Kidney (tissue), 14 donors: ENCODE data around the gene ROR2. TPM values are rescaled to one million over a fixed set of nuclear protein-coding genes. Genes with fewer than 3 reads are reported as not detected.

Experiments used
- DNase-seq, 5 donors: peaks; one replicate each; pipeline ENCODE4 v3.0.0-alpha.2; 2013 to 2020
- FAIRE-seq: peaks from 2 replicates; lab custom pipeline; 2012; peaks lifted over from hg19 to GRCh38; lab: Jason Lieb, UNC
- H3K27ac ChIP-seq, 2 donors: one replicate each; pipeline ENCODE4 v1.7.0; 2013; ENCODE audit warnings: low read depth in 2 of 2, low read length in 2 of 2, inconsistent platforms in 1 of 2
- H3K27me3 ChIP-seq: one replicate; pipeline ENCODE4 v1.7.1; 2013; ENCODE audit warnings: low read length, inconsistent platforms; ENCODE audit not compliant: control insufficient read depth, insufficient read depth
- H3K36me3 ChIP-seq, 3 donors: one replicate each; pipeline versions ENCODE4 v1.7.0 to v1.7.1; 2013; ENCODE audit warnings: low read length in 3 of 3, control low read depth in 1 of 3, inconsistent platforms in 1 of 3; ENCODE audit not compliant: insufficient read depth in 3 of 3, control insufficient read depth in 2 of 3
- H3K4me1 ChIP-seq, 3 donors: one replicate each; pipeline versions ENCODE4 v1.7.0 to v1.7.1; 2013; ENCODE audit warnings: low read length in 3 of 3, inconsistent platforms in 1 of 3, low read depth in 1 of 3; ENCODE audit not compliant: control insufficient read depth in 2 of 3, insufficient read depth in 2 of 3
- H3K4me3 ChIP-seq, 3 donors: one replicate each; pipeline versions ENCODE4 v1.7.0 to v1.8.1; 2013; ENCODE audit warnings: low read length in 3 of 3, control low read depth in 1 of 3, inconsistent platforms in 1 of 3
- H3K9ac ChIP-seq, 3 donors: one replicate each; pipeline versions ENCODE4 v1.7.0 to v1.7.1; 2013; ENCODE audit warnings: low read length in 3 of 3, control low read depth in 1 of 3, inconsistent platforms in 1 of 3
- H3K9me3 ChIP-seq, 3 donors: one replicate each; pipeline versions ENCODE4 v1.7.0 to v1.7.1; 2013; ENCODE audit warnings: low read length in 3 of 3, control low read depth in 1 of 3, inconsistent platforms in 1 of 3; ENCODE audit not compliant: control insufficient read depth in 2 of 3, insufficient read depth in 1 of 3
- intact Hi-C: fragments of 100-400 bp; cut with DNase I; formaldehyde crosslinking; loops from one replicate; pipeline ENCODE4 v1.11.1; 2022
- polyA plus RNA-seq: library from polyadenylated mRNA; stranded (reverse); fragments of 350-450 nt; fragmentation: Illumina TruSeq; extraction: RNeasy Lipid Tissue Mini Kit (QIAGEN cat#74804); gene quantifications from one replicate; pipeline ENCODE4 v1.2.3, GENCODE V29; 2014; ENCODE audit warnings: low read depth, low replicate concordance; ENCODE audit not compliant: insufficient read depth
- total RNA-seq: library from RNA; stranded (reverse); fragmentation: NEBNext Ultra II Directional; extraction: Animal tissue kit (Norgen Biotek cat#: 25700); gene quantifications from one replicate; pipeline ENCODE4 v1.2.1, GENCODE V29; 2021
- TF ChIP-seq, protein P1 (sequence below): IDR thresholded peaks from 3 replicates; pipeline ENCODE4 v1.5.1; 2012; ENCODE audit warnings: mild to moderate bottlenecking, moderate library complexity, borderline replicate concordance; ENCODE audit not compliant: insufficient read depth; ENCODE audit errors: extremely low read depth
- donor health status: control.
- donor health status: control.
- donor health status: control.
- donor health status: control.
- donor health status: control.
- donor health status: DM: yes; HTN: yes; CAD: no.
- donor health status: Normal renal cell carcinoma (clear cell type).

Gene ROR2
- total and polyA plus RNA-seq, 2 donors from 2014 or later = 1.5 to 5.7 TPM

DNA sequence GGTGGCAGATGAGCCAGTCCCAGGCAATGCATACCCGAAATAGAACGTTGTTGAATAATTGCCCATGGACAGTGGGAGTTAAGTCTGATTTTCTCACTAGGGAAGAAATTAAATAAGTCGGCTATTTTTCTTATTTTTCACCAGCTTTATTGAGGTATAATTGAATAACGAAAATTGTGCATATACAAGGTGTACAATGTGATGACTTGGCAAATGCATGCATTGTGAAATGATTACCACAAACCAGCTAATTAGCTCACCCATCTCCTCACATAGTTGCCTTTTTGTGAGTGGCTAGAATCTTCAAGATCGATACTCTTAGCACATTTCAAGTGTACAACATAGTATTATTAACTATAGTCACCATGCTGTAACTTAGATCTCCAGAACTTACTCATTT, 249.6 kb downstream of the ROR2 start:
- Histone ChIP-seq H3K36me3 (no peaks in the 10 kb centered on the region), H3K27ac (no peak overlapping the region), H3K27me3 (no peaks in the 10 kb centered on the region), H3K9me3 (no peaks in the 10 kb centered on the region), H3K4me1 (no peaks in the 10 kb centered on the region), H3K9ac (no peak overlapping the region), H3K4me3 (no peak overlapping the region)
- DNase-seq (no peak), FAIRE-seq (no peak)
- TF ChIP-seq, protein P1, sequence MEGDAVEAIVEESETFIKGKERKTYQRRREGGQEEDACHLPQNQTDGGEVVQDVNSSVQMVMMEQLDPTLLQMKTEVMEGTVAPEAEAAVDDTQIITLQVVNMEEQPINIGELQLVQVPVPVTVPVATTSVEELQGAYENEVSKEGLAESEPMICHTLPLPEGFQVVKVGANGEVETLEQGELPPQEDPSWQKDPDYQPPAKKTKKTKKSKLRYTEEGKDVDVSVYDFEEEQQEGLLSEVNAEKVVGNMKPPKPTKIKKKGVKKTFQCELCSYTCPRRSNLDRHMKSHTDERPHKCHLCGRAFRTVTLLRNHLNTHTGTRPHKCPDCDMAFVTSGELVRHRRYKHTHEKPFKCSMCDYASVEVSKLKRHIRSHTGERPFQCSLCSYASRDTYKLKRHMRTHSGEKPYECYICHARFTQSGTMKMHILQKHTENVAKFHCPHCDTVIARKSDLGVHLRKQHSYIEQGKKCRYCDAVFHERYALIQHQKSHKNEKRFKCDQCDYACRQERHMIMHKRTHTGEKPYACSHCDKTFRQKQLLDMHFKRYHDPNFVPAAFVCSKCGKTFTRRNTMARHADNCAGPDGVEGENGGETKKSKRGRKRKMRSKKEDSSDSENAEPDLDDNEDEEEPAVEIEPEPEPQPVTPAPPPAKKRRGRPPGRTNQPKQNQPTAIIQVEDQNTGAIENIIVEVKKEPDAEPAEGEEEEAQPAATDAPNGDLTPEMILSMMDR = no peak
- intact Hi-C loops = no loop called here

DNA sequence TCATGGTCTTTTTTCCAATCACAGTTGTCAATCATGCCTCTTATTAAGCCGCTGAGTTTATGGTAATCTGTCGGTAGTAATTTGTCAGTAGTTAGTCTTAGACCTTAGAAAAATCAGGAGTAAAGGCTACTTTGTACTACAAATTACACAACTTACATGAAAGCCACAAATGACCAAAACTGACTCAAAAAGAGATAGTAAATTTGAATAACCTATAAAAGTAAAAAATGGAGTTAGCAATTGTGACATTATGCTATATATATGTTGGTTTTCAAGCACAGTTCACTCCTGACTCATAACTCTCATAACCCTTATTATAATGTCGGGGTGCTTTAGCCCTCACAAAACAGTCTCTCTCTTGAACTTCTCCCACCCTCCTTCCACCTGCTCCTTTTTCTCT, 251.8 kb downstream of the ROR2 start:
- no peak for FAIRE-seq
- no peak overlapping the region for H3K4me3 ChIP-seq
- TF ChIP-seq, protein P1 = no peak
- no peaks in the 10 kb centered on the region for H3K27me3 ChIP-seq
- no peak overlapping the region for H3K9ac ChIP-seq
- DNase-seq = no peak
- intact Hi-C loops = no loop called here
- no peaks in the 10 kb centered on the region for H3K36me3 ChIP-seq
- H3K9me3 ChIP-seq = no peaks in the 10 kb centered on the region
- no peak overlapping the region for H3K27ac ChIP-seq
- H3K4me1 ChIP-seq = no peaks in the 10 kb centered on the region

DNA sequence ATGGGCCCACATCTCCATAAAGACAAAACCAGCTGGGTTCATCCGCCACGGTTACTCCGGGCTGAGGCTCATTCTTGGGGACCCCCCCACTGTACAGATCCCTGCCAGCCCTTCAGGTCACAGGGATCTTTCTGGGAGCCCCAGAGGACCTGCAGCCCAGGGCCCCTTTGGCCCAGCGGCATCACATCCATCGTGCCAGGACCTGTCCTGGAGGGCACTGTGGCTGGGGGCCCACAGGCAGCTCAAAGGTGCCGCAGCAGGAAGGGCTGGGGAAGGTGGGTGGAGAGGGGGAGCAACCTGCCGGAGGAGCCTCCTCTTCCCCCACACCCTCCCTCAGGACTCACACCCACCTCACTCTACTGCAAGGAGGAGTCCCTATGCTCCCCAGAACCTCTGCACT, 252.8 kb downstream of the ROR2 start:
- intact Hi-C loops = no loop called here
- FAIRE-seq = no peak
- TF ChIP-seq, protein P1 = no peak
- no peaks in the 10 kb centered on the region for H3K36me3 ChIP-seq
- H3K27ac ChIP-seq = no peak overlapping the region
- H3K4me3 ChIP-seq = no peak overlapping the region
- no peak overlapping the region for H3K9ac ChIP-seq
- H3K27me3 ChIP-seq = no peaks in the 10 kb centered on the region
- no peaks in the 10 kb centered on the region for H3K9me3 ChIP-seq
- DNase-seq = no peak
- no peaks in the 10 kb centered on the region for H3K4me1 ChIP-seq
